ENCODE data around the gene LRMDA.

- no peak for TF ChIP-seq POLR2A (IDR thresholded peaks at IDR 0.05; ENCODE audit: control extremely low read depth in 1 of 2, low read depth in 2 of 2, low read length in 2 of 2)
- TF ChIP-seq ATF3 (IDR thresholded peaks at IDR 0.05; ENCODE audit: insufficient read depth, low read depth, low read length) = no peak
- no peak for TF ChIP-seq CBX8 (IDR thresholded peaks at IDR 0.05; ENCODE audit: borderline replicate concordance, low read depth, low read length)
- TF ChIP-seq CEBPB (IDR thresholded peaks at IDR 0.05; ENCODE audit: low read depth, low read length) = no peak
- TF ChIP-seq ATF2 (IDR thresholded peaks at IDR 0.05; ENCODE audit: low read length) = no peak
- no peak for TF ChIP-seq MAX (IDR thresholded peaks at IDR 0.05)
- no peak for TF ChIP-seq CTCF (IDR thresholded peaks at IDR 0.05; ENCODE audit: control extremely low read depth in 1 of 3, insufficient read depth in 1 of 3, low read depth in 1 of 3, low read length in 3 of 3)
- no peak for TF ChIP-seq KDM5A (IDR thresholded peaks at IDR 0.05; ENCODE audit: low read length)
- TF ChIP-seq ZNF274 (IDR thresholded peaks at IDR 0.05; ENCODE audit: borderline replicate concordance, extremely low read depth, low read length) = no peak
- no peak for TF ChIP-seq JUN (IDR thresholded peaks at IDR 0.05; ENCODE audit: low read depth, low read length)
- TF ChIP-seq RAD21 (IDR thresholded peaks at IDR 0.05 in 1 of 2, conservative IDR thresholded peaks at IDR 0.05 in 1 of 2; ENCODE audit: low read depth in 2 of 2, low read length in 2 of 2) = no peak
- TF ChIP-seq HDAC2 (IDR thresholded peaks at IDR 0.05; ENCODE audit: borderline replicate concordance in 1 of 2, low read depth in 2 of 2, low read length in 2 of 2) = no peak
- no peak for TF ChIP-seq TAF1 (IDR thresholded peaks at IDR 0.05; ENCODE audit: low read depth, low read length)
Measured at GRCh38 chr10:75976681-75977080, 545.3 kb downstream of the LRMDA start.
